H1 (cell line): ENCODE results near the gene SIRT5. TPM values are rescaled to one million over a fixed set of nuclear protein-coding genes. Genes with fewer than 3 reads are reported as not detected.

Experiments
- CTCF ChIA-PET: fragments of 300-600 bp; sonication (Branson Sonifier 250); formaldehyde crosslinking; loops from one replicate; lab custom pipeline; 2021; ENCODE audit not compliant: partially characterized antibody; lab: Charles Lee
- POLR2A ChIA-PET: fragments of 300-600 bp; sonication (Branson Sonifier 250); formaldehyde crosslinking; loops from one replicate; lab custom pipeline; 2021; ENCODE audit warnings: inconsistent platforms; ENCODE audit not compliant: partially characterized antibody; lab: Charles Lee
- DNase-seq, 2 experiments: peaks; one replicate each; pipeline versions ENCODE4 v3.0.0 to v3.0.0-alpha.2; 2010 to 2022; ENCODE audit warnings: low spot score in 2 of 2, low read depth in 1 of 2, mixed read lengths in 1 of 2
- FAIRE-seq: peaks from 2 replicates; lab custom pipeline; 2011; peaks lifted over from hg19 to GRCh38; lab: Jason Lieb, UNC
- H2AFZ ChIP-seq: 2 replicates; pipeline ENCODE4 v1.8.1; 2012; ENCODE audit warnings: low read length, inconsistent platforms
- H2AK5ac ChIP-seq: 2 replicates; pipeline ENCODE4 v1.6.1; 2013; ENCODE audit warnings: low read depth, low read length
- H2BK120ac ChIP-seq: replicated peaks from 2 replicates; pipeline ENCODE3; 2013; ENCODE audit warnings: low read depth, low read length, inconsistent platforms
- H2BK12ac ChIP-seq: 2 replicates; pipeline ENCODE4 v1.6.1; 2013; ENCODE audit warnings: low read depth, low read length
- H2BK15ac ChIP-seq: 2 replicates; pipeline ENCODE4 v1.6.1; 2013; ENCODE audit warnings: low read length
- H2BK20ac ChIP-seq: 2 replicates; pipeline ENCODE4 v1.6.1; 2013; ENCODE audit warnings: low read length
- H2BK5ac ChIP-seq: 2 replicates; pipeline ENCODE4 v1.6.1; 2013; ENCODE audit warnings: low read depth, low read length
- H3K14ac ChIP-seq: 2 replicates; pipeline ENCODE4 v1.6.1; 2013; ENCODE audit warnings: inconsistent platforms; ENCODE audit not compliant: insufficient read length
- H3K18ac ChIP-seq: 2 replicates; pipeline ENCODE4 v1.6.1; 2013; ENCODE audit warnings: low read length; ENCODE audit errors: extremely low read depth
- H3K23ac ChIP-seq: 2 replicates; pipeline ENCODE4 v1.6.1; 2013; ENCODE audit warnings: inconsistent platforms; ENCODE audit not compliant: insufficient read length
- H3K23me2 ChIP-seq: 2 replicates; pipeline ENCODE4 v1.6.1; 2013; ENCODE audit warnings: low read depth, low read length
- H3K27ac ChIP-seq: 2 replicates; pipeline ENCODE4 v1.6.1; 2011; ENCODE audit warnings: low read depth, low read length, inconsistent platforms
- H3K27me3 ChIP-seq, 4 experiments: replicated peaks in 1 of 4; 1 replicate in 1 of 4; 2 replicates in 3 of 4; pipeline versions ENCODE4 v1.6.1 to v1.8.1; 2011 to 2013; ENCODE audit warnings: low read length in 3 of 4, mild to moderate bottlenecking in 3 of 4, inconsistent platforms in 2 of 4, mixed read lengths in 2 of 4, moderate library complexity in 1 of 4; ENCODE audit not compliant: control insufficient read depth in 3 of 4, insufficient read depth in 3 of 4; ENCODE audit errors: extremely low read depth in 1 of 4
- H3K36me3 ChIP-seq, 4 experiments: 2 replicates each; pipeline versions ENCODE4 v1.6.1 to v1.8.1; 2011 to 2013; ENCODE audit warnings: mild to moderate bottlenecking in 4 of 4, low read length in 3 of 4, moderate library complexity in 2 of 4, control low read depth in 1 of 4, inconsistent platforms in 1 of 4; ENCODE audit not compliant: insufficient read depth in 4 of 4, control insufficient read depth in 2 of 4
- H3K4ac ChIP-seq: replicated peaks from 2 replicates; pipeline ENCODE3; 2013; ENCODE audit warnings: low read length, low read depth, mixed read lengths, inconsistent platforms; ENCODE audit not compliant: insufficient read length
- H3K4me1 ChIP-seq, 4 experiments: replicated peaks in 1 of 4; 1 replicate in 1 of 4; 2 replicates in 3 of 4; pipeline versions ENCODE4 v1.6.1 to v1.8.1; 2011 to 2013; ENCODE audit warnings: low read length in 3 of 4, inconsistent platforms in 2 of 4, mixed read lengths in 1 of 4; ENCODE audit not compliant: insufficient read depth in 4 of 4, control insufficient read depth in 3 of 4
- H3K4me2 ChIP-seq, 2 experiments: 2 replicates each; pipeline versions ENCODE4 v1.6.1 to v1.8.1; 2011 to 2013; ENCODE audit warnings: low read depth in 2 of 2, low read length in 2 of 2, control low read depth in 1 of 2, inconsistent platforms in 1 of 2, mild to moderate bottlenecking in 1 of 2; ENCODE audit not compliant: insufficient read depth in 1 of 2
- H3K4me3 ChIP-seq, 4 experiments: fragments of 200-600, 300-600 bp in 1 of 4; sonication (generic), shearing (Covaris generic), sonication (Bioruptor Twin) in 1 of 4; 2 replicates each; pipeline versions ENCODE4 v1.5.1 to v1.8.1; 2011 to 2016; ENCODE audit warnings: low read length in 4 of 4, low read depth in 3 of 4, control low read depth in 2 of 4, inconsistent platforms in 2 of 4, mild to moderate bottlenecking in 2 of 4, mixed read lengths in 1 of 4, moderate library complexity in 1 of 4; ENCODE audit not compliant: insufficient read depth in 2 of 4; ENCODE audit errors: extremely low read depth in 1 of 4
- H3K56ac ChIP-seq: replicated peaks from 2 replicates; pipeline ENCODE3; 2013; ENCODE audit warnings: low read depth, mild to moderate bottlenecking, mixed read lengths, low read length, inconsistent platforms; ENCODE audit not compliant: insufficient read length
- H3K79me1 ChIP-seq: 2 replicates; pipeline ENCODE4 v1.6.1; 2013; ENCODE audit warnings: low read depth, low read length, control low read depth
- H3K79me2 ChIP-seq, 2 experiments: 2 replicates each; pipeline versions ENCODE4 v1.6.1 to v1.8.1; 2012 to 2013; ENCODE audit warnings: low read length in 2 of 2, mild to moderate bottlenecking in 2 of 2, inconsistent platforms in 1 of 2; ENCODE audit not compliant: insufficient read depth in 2 of 2, control insufficient read depth in 1 of 2
- H3K9ac ChIP-seq, 4 experiments: replicated peaks in 1 of 4; 1 replicate in 1 of 4; 2 replicates in 3 of 4; pipeline versions ENCODE4 v1.6.1 to v1.8.1; 2011 to 2013; ENCODE audit warnings: low read depth in 3 of 4, low read length in 3 of 4, control low read depth in 2 of 4, mild to moderate bottlenecking in 2 of 4, moderate library complexity in 2 of 4, inconsistent platforms in 1 of 4; ENCODE audit errors: extremely low read depth in 1 of 4
- H3K9me3 ChIP-seq, 2 experiments: 2 replicates each; pipeline versions ENCODE4 v1.6.1 to v1.8.1; 2012 to 2013; ENCODE audit warnings: mild to moderate bottlenecking in 2 of 2, moderate library complexity in 2 of 2, control low read depth in 1 of 2, inconsistent platforms in 1 of 2, low read depth in 1 of 2, low read length in 1 of 2, mixed read lengths in 1 of 2; ENCODE audit not compliant: insufficient read depth in 2 of 2
- H4K20me1 ChIP-seq, 2 experiments: replicated peaks in 1 of 2; 2 replicates each; pipeline versions ENCODE3 to v1.8.1; 2011 to 2013; ENCODE audit warnings: inconsistent platforms in 2 of 2, low read length in 2 of 2, mild to moderate bottlenecking in 1 of 2; ENCODE audit not compliant: insufficient read depth in 2 of 2, control insufficient read depth in 1 of 2
- H4K5ac ChIP-seq: 2 replicates; pipeline ENCODE4 v1.6.1; 2013; ENCODE audit warnings: low read length, low read depth, mixed read lengths, inconsistent platforms; ENCODE audit not compliant: insufficient read length
- H4K8ac ChIP-seq: 2 replicates; pipeline ENCODE4 v1.8.0; 2013; ENCODE audit warnings: mild to moderate bottlenecking, moderate library complexity, low read length, inconsistent platforms; ENCODE audit not compliant: insufficient read depth; ENCODE audit errors: extremely low read depth
- H4K91ac ChIP-seq: replicated peaks from 2 replicates; pipeline ENCODE3; 2013; ENCODE audit warnings: low read length, mixed read lengths, inconsistent platforms; ENCODE audit not compliant: insufficient read length
- CBX5 ChIP-seq: fragments of 300-800, 300-1000 bp; sonication (generic); IDR thresholded peaks from 2 replicates; pipeline ENCODE4 v1.7.1; 2016; ENCODE audit warnings: antibody characterized with exemption, low read length, low read depth
- E2F6 ChIP-seq: IDR thresholded peaks from 2 replicates; pipeline ENCODE4 v1.6.1; 2012; ENCODE audit warnings: inconsistent platforms
- HDAC2 ChIP-seq, 2 experiments: fragments of 300-600 bp in 1 of 2; sonication (generic) in 1 of 2; IDR thresholded peaks; 2 replicates each; pipeline ENCODE4 v1.6.1; 2011 to 2012; ENCODE audit warnings: low read depth in 2 of 2, low read length in 2 of 2, mild to moderate bottlenecking in 2 of 2, moderate library complexity in 2 of 2, borderline replicate concordance in 1 of 2, inconsistent platforms in 1 of 2
- POLR2A ChIP-seq, 2 experiments: IDR thresholded peaks; 1 replicate in 1 of 2; 2 replicates in 1 of 2; pipeline ENCODE4 v1.6.1; 2011; ENCODE audit warnings: low read depth in 2 of 2, low read length in 2 of 2, mild to moderate bottlenecking in 2 of 2; ENCODE audit errors: control extremely low read depth in 1 of 2
- SAP30 ChIP-seq: fragments of 300-600 bp; sonication (generic); IDR thresholded peaks from 2 replicates; pipeline ENCODE4 v1.7.1; 2012; ENCODE audit warnings: low read length, moderate library complexity, mild to moderate bottlenecking, inconsistent platforms; ENCODE audit not compliant: insufficient read depth, insufficient replicate concordance
- TCF12 ChIP-seq: IDR thresholded peaks from 2 replicates; pipeline ENCODE4 v1.6.1; 2011; ENCODE audit warnings: low read depth, mild to moderate bottlenecking, low read length
- WGBS, 2 experiments: shearing (Covaris generic) in 1 of 2; methylation state at CpG; one replicate each; pipeline versions ENCODE4 v1.1.6 to v1.1.7; 2013 to 2015; ENCODE audit warnings: low lambda C conversion rate in 2 of 2, mixed read lengths in 2 of 2, inconsistent platforms in 1 of 2, low coverage in 1 of 2, missing lambda C conversion rate in 1 of 2; ENCODE audit not compliant: insufficient replicate concordance in 2 of 2, insufficient coverage in 1 of 2, insufficient read length in 1 of 2; ENCODE audit errors: extremely low coverage in 1 of 2, missing lambda C conversion rate in 1 of 2; 5-methylcytosine and 5-hydroxymethylcytosine counted together
- polyA plus RNA-seq, 7 experiments: library from polyadenylated mRNA; depleted of rRNA in 3 of 7; stranded (reverse) in 5 of 7; unstranded in 2 of 7; fragments of >200 nt in 5 of 7; fragments of 200-250 nt in 2 of 7; gene quantifications; 1 replicate in 5 of 7; 2 replicates in 1 of 7; 4 replicates in 1 of 7; pipeline versions ENCODE4 v1.2.1 to v1.2.3, GENCODE V29; 2011 to 2013; ENCODE audit warnings: missing spikeins in 2 of 7, mixed read lengths in 2 of 7
- total RNA-seq: library from RNA; stranded (reverse); fragmentation: NEBNext Ultra II Directional; extraction: Animal tissue kit (Norgen Biotek cat#: 25700); gene quantifications from 2 replicates; pipeline ENCODE4 v1.2.1, GENCODE V29; 2021

Gene SIRT5
- total and polyA plus RNA-seq, 2 of the 8 experiments (the other 6 are each of a cell fraction or from before 2014, with no cell fraction given): 7.4 to 14.7 TPM

GRCh38 chr6:13528232-13528631, 46.2 kb upstream of the SIRT5 start:
- Histone ChIP-seq H3K4ac (no peak overlapping the region), H2BK5ac (no peak overlapping the region), H2BK120ac (no peak overlapping the region), H2AK5ac (no peak overlapping the region)
- TF ChIP-seq TCF12 (no peak), CBX5 (no peak), HDAC2 (IDR thresholded peaks at IDR 0.05; ENCODE audit: borderline replicate concordance in 1 of 2, low read depth in 2 of 2, low read length in 2 of 2) (no peak), POLR2A (IDR thresholded peaks at IDR 0.05; ENCODE audit: control extremely low read depth in 1 of 2, low read depth in 2 of 2, low read length in 2 of 2) (no peak), E2F6 (no peak), SAP30 (no peak)
- TF ChIP-seq, all 59 proteins: peak for 0
- DNase-seq (no peak), FAIRE-seq (no peak)
- Histone ChIP-seq H3K9me3 (no peaks in the 10 kb centered on the region), H3K79me2 (no peaks in the 10 kb centered on the region), H3K23me2 (no peaks in the 10 kb centered on the region), H3K4me3 (no peak overlapping the region), H3K56ac (no peak overlapping the region), H3K18ac (no peak overlapping the region), H3K23ac (no peak overlapping the region), H2AFZ (no peak overlapping the region), H3K14ac (no peak overlapping the region), H3K4me1 (peaks cover 0 to 8% (median 3%) of the 10 kb centered on the region in 4 experiments; a peak in 4 of 7 replicates), H4K20me1 (no peaks in the 10 kb centered on the region), H2BK12ac (no peak overlapping the region), H3K27ac (no peak overlapping the region), H3K79me1 (no peaks in the 10 kb centered on the region), H2BK20ac (no peak overlapping the region), H3K36me3 (no peaks in the 10 kb centered on the region), H3K9ac (no peak overlapping the region), H4K8ac (no peak overlapping the region), H4K91ac (no peak overlapping the region), H3K4me2 (no peak overlapping the region), H4K5ac (no peak overlapping the region), H3K27me3 (no peaks in the 10 kb centered on the region), H2BK15ac (no peak overlapping the region)
- ChIA-PET CTCF (interaction anchor here (1.0 to 1.3 kb wide), 3 partner anchors 10 to 45 kb away, joined by 3 to 8 read pairs (median 3); no protein-coding TSS in a partner anchor), POLR2A (no interaction called here)
- 84% methylated on average over 3 of the region's 3 CpGs; no CpG with 5 or more reads in 1 of the 2 experiments for WGBS, 2 experiments
